Common myeloid progenitor, CD34-positive (primary cell): Measurements from ENCODE around the gene PACS1.

ENCODE experiments used
- CTCF ChIA-PET: fragments of 350-600 bp; sonication (Branson Sonifier 250); formaldehyde crosslinking; loops from one replicate; lab custom pipeline; 2021; ENCODE audit warnings: antibody characterized with exemption; lab: Charles Lee
- POLR2A ChIA-PET: fragments of 350-600 bp; sonication (Branson Sonifier 250); formaldehyde crosslinking; loops from one replicate; lab custom pipeline; 2021; ENCODE audit warnings: antibody characterized with exemption; lab: Charles Lee
- DNase-seq, 3 donors: peaks; one replicate each; pipeline versions ENCODE4 v3.0.0 to v3.0.0-alpha.2; 2013
- H3K27ac ChIP-seq, 2 experiments: 1 replicate in 1 of 2; 2 replicates in 1 of 2; pipeline ENCODE4 v1.7.0; 2013; ENCODE audit warnings: inconsistent platforms in 2 of 2, low read length in 2 of 2, mild to moderate bottlenecking in 2 of 2, low read depth in 1 of 2, moderate library complexity in 1 of 2; ENCODE audit not compliant: severe bottlenecking in 2 of 2, insufficient read depth in 1 of 2, poor library complexity in 1 of 2
- H3K27me3 ChIP-seq, 5 experiments: replicated peaks in 2 of 5; 1 replicate in 3 of 5; 2 replicates in 2 of 5; pipeline versions ENCODE4 v1.6.1 to v1.7.0; 2013; ENCODE audit warnings: low read length in 4 of 5, mild to moderate bottlenecking in 2 of 5, moderate library complexity in 2 of 5, inconsistent platforms in 1 of 5; ENCODE audit not compliant: insufficient read depth in 5 of 5, control insufficient read depth in 4 of 5
- H3K36me3 ChIP-seq, 4 experiments: 1 replicate in 2 of 4; 2 replicates in 2 of 4; pipeline versions ENCODE4 v1.6.1 to v1.7.0; 2013; ENCODE audit warnings: low read length in 3 of 4, control low read depth in 1 of 4, mild to moderate bottlenecking in 1 of 4; ENCODE audit not compliant: control insufficient read depth in 4 of 4, insufficient read depth in 4 of 4
- H3K4me1 ChIP-seq, 4 experiments: 1 replicate in 3 of 4; 2 replicates in 1 of 4; pipeline versions ENCODE4 v1.6.1 to v1.7.1; 2013; ENCODE audit warnings: low read length in 3 of 4, mild to moderate bottlenecking in 3 of 4, control low read depth in 1 of 4, inconsistent platforms in 1 of 4, moderate library complexity in 1 of 4; ENCODE audit not compliant: control insufficient read depth in 4 of 4, insufficient read depth in 4 of 4; ENCODE audit errors: control extremely low read depth in 1 of 4
- H3K4me3 ChIP-seq, 7 experiments: 1 replicate in 4 of 7; 2 replicates in 3 of 7; pipeline versions ENCODE4 v1.5.1 to v1.7.0; 2013; ENCODE audit warnings: mild to moderate bottlenecking in 7 of 7, low read length in 6 of 7, moderate library complexity in 6 of 7, inconsistent platforms in 2 of 7, low read depth in 2 of 7, control low read depth in 1 of 7; ENCODE audit not compliant: insufficient read depth in 4 of 7, control insufficient read depth in 1 of 7; ENCODE audit errors: extremely low read depth in 1 of 7
- H3K9me3 ChIP-seq, 5 experiments: 1 replicate in 4 of 5; 2 replicates in 1 of 5; pipeline versions ENCODE4 v1.6.1 to v1.7.1; 2013; ENCODE audit warnings: low read length in 4 of 5, mild to moderate bottlenecking in 2 of 5, inconsistent platforms in 1 of 5, low read depth in 1 of 5, moderate library complexity in 1 of 5; ENCODE audit not compliant: control insufficient read depth in 4 of 5, insufficient read depth in 2 of 5; ENCODE audit errors: control extremely low read depth in 1 of 5
- WGBS: methylation state at CpG from one replicate; pipeline ENCODE4 v1.1.5; 2013; ENCODE audit not compliant: insufficient coverage; 5-methylcytosine and 5-hydroxymethylcytosine counted together

PACS1 gene

GRCh38 chr11:66287889-66288670, 218.0 kb downstream of the PACS1 start:
- peaks cover 0 to 30% (median 17%) of the 10 kb centered on the region in 5 experiments for H3K27me3 ChIP-seq
- no peaks in the 10 kb centered on the region for H3K9me3 ChIP-seq
- no peak for DNase-seq
- H3K4me3 ChIP-seq = peak overlapping the region; percentile 64 to 93 (median 80)
- H3K4me1 ChIP-seq = peaks cover 0 to 37% (median 32%) of the 10 kb centered on the region in 4 experiments
- H3K27ac ChIP-seq = peak overlapping the region; percentile 33 to 83
- POLR2A ChIA-PET = interaction anchor here (1.2 kb wide), 1 partner anchor 56 kb away, joined by 5 read pairs; no protein-coding TSS in a partner anchor
- peaks cover 0 to 8% (median 2%) of the 10 kb centered on the region in 4 experiments for H3K36me3 ChIP-seq
- WGBS = 60% methylated on average over 18 of the region's 20 CpGs
- CTCF ChIA-PET = interaction anchor here (1.2 to 11.6 kb wide), 9 partner anchors 17 to 88 kb away, joined by 3 to 100 read pairs (median 7); partner anchors contain the start of gene RIN1

- POLR2A ChIA-PET = interaction anchor here (0.6 to 1.2 kb wide), 5 partner anchors 10 to 369 kb away, joined by 3 to 5 read pairs (median 4); no protein-coding TSS in a partner anchor
Observed at GRCh38 chr11:66288671-66289547, 218.8 kb downstream of the PACS1 start, which contains the start of gene YIF1A. Gene YIF1A, minus strand, starts transcription at chr11:66289143. Its CDS starts 158 bp downstream, at chr11:66288985.

GRCh38 chr11:66289548-66290329, 219.7 kb downstream of the PACS1 start:
- Histone ChIP-seq H3K4me1 (peaks cover 0 to 37% (median 32%) of the 10 kb centered on the region in 4 experiments), H3K4me3 (peak overlapping the region; percentile 13 to 93 (median 80)), H3K9me3 (no peaks in the 10 kb centered on the region), H3K27ac (peak overlapping the region in 1 of 2 experiments; percentile 74), H3K36me3 (peaks cover 0 to 3% (median 2%) of the 10 kb centered on the region in 4 experiments), H3K27me3 (peaks cover 0 to 47% (median 17%) of the 10 kb centered on the region in 5 experiments)
- POLR2A ChIA-PET = interaction anchor here (0.6 to 1.2 kb wide), 4 partner anchors 11 to 55 kb away, joined by 3 to 5 read pairs (median 4); no protein-coding TSS in a partner anchor
- CTCF ChIA-PET = interaction anchor here (0.6 to 11.6 kb wide), 9 partner anchors 9 to 94 kb away, joined by 3 to 100 read pairs (median 6); no protein-coding TSS in a partner anchor
- peak; percentile 75 to 92 (median 89) for DNase-seq
- WGBS = 24% methylated on average over 15 of the region's 36 CpGs

More at GRCh38 chr11:66288671-66289547, 218.8 kb downstream of the PACS1 start, which contains the start of gene YIF1A:
- Histone ChIP-seq H3K4me1 (peaks cover 0 to 37% (median 32%) of the 10 kb centered on the region in 4 experiments), H3K4me3 (peak within 1 kb of the TSS; percentile 64 to 93 (median 80)), H3K27me3 (peaks cover 0 to 39% (median 17%) of the 10 kb centered on the region in 5 experiments), H3K27ac (peak within 1 kb of the TSS; percentile 33 to 83), H3K36me3 (peaks cover 0 to 8% (median 2%) of the 10 kb centered on the region in 4 experiments), H3K9me3 (no peaks in the 10 kb centered on the region)
- DNase-seq = peak; percentile 99 to 100 (median 99)
- CTCF ChIA-PET = interaction anchor here (0.6 to 11.6 kb wide), 10 partner anchors 9 to 93 kb away, joined by 3 to 100 read pairs (median 6); partner anchors contain the start of gene RIN1
- 0% methylated on average over 82 of the region's 87 CpGs for WGBS

GRCh38 chr11:66290330-66290621, 220.2 kb downstream of the PACS1 start:
- Histone ChIP-seq H3K9me3 (no peaks in the 10 kb centered on the region), H3K4me3 (no peak overlapping the region), H3K27me3 (peaks cover 0 to 52% (median 17%) of the 10 kb centered on the region in 5 experiments), H3K27ac (no peak overlapping the region), H3K4me1 (peaks cover 0 to 37% (median 32%) of the 10 kb centered on the region in 4 experiments), H3K36me3 (no peaks in the 10 kb centered on the region)
- CTCF ChIA-PET = interaction anchor here (2.4 kb wide), 1 partner anchor 21 kb away, joined by 9 read pairs; no protein-coding TSS in a partner anchor
- WGBS = 83% methylated on average over 2 of the region's 2 CpGs
- DNase-seq = no peak
- POLR2A ChIA-PET = no interaction called here

- no peak for DNase-seq
- Histone ChIP-seq H3K9me3 (no peaks in the 10 kb centered on the region), H3K4me1 (peaks cover 0 to 37% (median 32%) of the 10 kb centered on the region in 4 experiments), H3K4me3 (peak overlapping the region in 3 of 7 experiments; percentile 42 to 65 (median 43)), H3K27me3 (peaks cover 0 to 52% (median 17%) of the 10 kb centered on the region in 5 experiments), H3K36me3 (no peaks in the 10 kb centered on the region), H3K27ac (no peak overlapping the region)
- ChIA-PET POLR2A (interaction anchor here (0.6 kb wide), 1 partner anchor 781 kb away, joined by 3 read pairs; no protein-coding TSS in a partner anchor), CTCF (interaction anchor here (1.0 to 1.4 kb wide), 2 partner anchors 22 to 118 kb away, joined by 3 read pairs; no protein-coding TSS in a partner anchor)
- WGBS = 18% methylated on average over 13 of the region's 16 CpGs
Observed at GRCh38 chr11:66291303-66291705, 221.2 kb downstream of the PACS1 start.
